OCI-LY3 (cell line): ENCODE measurements around the gene PRSS56.

Experiments
- H2AFZ ChIP-seq: fragments of 200-600, 300-600 bp; shearing (Covaris generic); 2 replicates; pipeline ENCODE4 v1.6.0; 2014; ENCODE audit warnings: antibody characterized with exemption, low read depth, low read length
- H3K27ac ChIP-seq: fragments of 200-600, 300-600 bp; sonication (generic); 2 replicates; pipeline ENCODE4 v1.5.1; 2014; ENCODE audit warnings: mild to moderate bottlenecking, low read length, moderate library complexity, mixed read lengths
- H3K27me3 ChIP-seq: fragments of 200-600, 300-600 bp; sonication (generic); 2 replicates; pipeline ENCODE4 v1.6.1; 2014; ENCODE audit warnings: low read depth, low read length, mixed read lengths
- H3K36me3 ChIP-seq: fragments of 200-600, 300-600 bp; sonication (generic); replicated peaks from 2 replicates; pipeline ENCODE3; 2014; ENCODE audit warnings: low read depth, low read length, mixed read lengths
- H3K4me1 ChIP-seq: fragments of 300-600, 200-600 bp; sonication (generic); 2 replicates; pipeline ENCODE4 v1.6.1; 2014; ENCODE audit warnings: low read length, mixed read lengths
- H3K4me2 ChIP-seq: fragments of 200-600, 300-600 bp; sonication (generic); 2 replicates; pipeline ENCODE4 v1.6.1; 2014; ENCODE audit warnings: low read length, mixed read lengths
- H3K4me3 ChIP-seq: fragments of 300-600, 200-600 bp; sonication (generic); 2 replicates; pipeline ENCODE4 v1.5.1; 2014; ENCODE audit warnings: antibody characterized with exemption, mild to moderate bottlenecking, low read length, moderate library complexity
- H3K79me2 ChIP-seq: fragments of 300-600, 200-600 bp; shearing (Covaris generic); 2 replicates; pipeline ENCODE4 v1.6.1; 2014; ENCODE audit warnings: mild to moderate bottlenecking, low read length, mixed read lengths
- H3K9ac ChIP-seq: fragments of 300-600, 200-600 bp; shearing (Covaris generic); 2 replicates; pipeline ENCODE4 v1.6.0; 2014; ENCODE audit warnings: mild to moderate bottlenecking, low read length, moderate library complexity
- H3K9me3 ChIP-seq: fragments of 200-600, 300-600 bp; shearing (Covaris generic); 2 replicates; pipeline ENCODE4 v1.6.1; 2014; ENCODE audit warnings: low read length, mixed read lengths; ENCODE audit not compliant: insufficient read depth
- H4K20me1 ChIP-seq: fragments of 200-600, 300-600 bp; sonication (generic); 2 replicates; pipeline ENCODE4 v1.6.1; 2016; ENCODE audit warnings: low read length, mixed read lengths; ENCODE audit not compliant: insufficient read depth
- CTCF ChIP-seq: fragments of 200-600, 300-600 bp; sonication (generic); IDR thresholded peaks from 2 replicates; pipeline ENCODE4 v1.5.1; 2014; ENCODE audit warnings: antibody characterized with exemption, low read length, low read depth
- EZH2phosphoT487 ChIP-seq: fragments of 200-600 bp; shearing (Covaris generic); IDR thresholded peaks from 2 replicates; pipeline ENCODE4 v1.6.1; 2018; ENCODE audit warnings: antibody characterized with exemption, mixed run types, low read depth

Gene PRSS56

GRCh38 chr2:232503809-232504323 is 16.3 kb upstream of the PRSS56 start:
- Histone ChIP-seq H3K4me2 (no peak overlapping the region), H3K79me2 (no peaks in the 10 kb centered on the region), H2AFZ (no peak overlapping the region), H4K20me1 (no peaks in the 10 kb centered on the region), H3K4me3 (no peak overlapping the region), H3K9me3 (no peaks in the 10 kb centered on the region), H3K9ac (no peak overlapping the region), H3K27ac (no peak overlapping the region), H3K27me3 (no peaks in the 10 kb centered on the region), H3K4me1 (no peaks in the 10 kb centered on the region), H3K36me3 (no peaks in the 10 kb centered on the region)
- TF ChIP-seq EZH2phosphoT487 (no peak), CTCF (no peak)

GRCh38 chr2:232504438-232504837 is 15.8 kb upstream of the PRSS56 start:
- Histone ChIP-seq H3K36me3 (no peaks in the 10 kb centered on the region), H3K4me2 (no peak overlapping the region), H3K9me3 (no peaks in the 10 kb centered on the region), H3K79me2 (no peaks in the 10 kb centered on the region), H3K4me3 (no peak overlapping the region), H4K20me1 (no peaks in the 10 kb centered on the region), H3K27me3 (no peaks in the 10 kb centered on the region), H2AFZ (no peak overlapping the region), H3K27ac (no peak overlapping the region), H3K9ac (no peak overlapping the region), H3K4me1 (no peaks in the 10 kb centered on the region)
- TF ChIP-seq CTCF (no peak), EZH2phosphoT487 (no peak)

GRCh38 chr2:232505856-232506255 is 14.3 kb upstream of the PRSS56 start:
- Histone ChIP-seq H3K9me3 (no peaks in the 10 kb centered on the region), H3K4me3 (no peak overlapping the region), H3K4me1 (no peaks in the 10 kb centered on the region), H3K9ac (no peak overlapping the region), H3K27ac (no peak overlapping the region), H3K36me3 (no peaks in the 10 kb centered on the region), H3K27me3 (no peaks in the 10 kb centered on the region), H3K4me2 (no peak overlapping the region), H4K20me1 (no peaks in the 10 kb centered on the region), H3K79me2 (no peaks in the 10 kb centered on the region), H2AFZ (no peak overlapping the region)
- TF ChIP-seq CTCF: no peak
- no peak for TF ChIP-seq EZH2phosphoT487

GRCh38 chr2:232506709-232507108 is 13.5 kb upstream of the PRSS56 start:
- H3K27ac ChIP-seq: no peak overlapping the region
- no peaks in the 10 kb centered on the region for H4K20me1 ChIP-seq
- H3K27me3 ChIP-seq: no peaks in the 10 kb centered on the region
- no peaks in the 10 kb centered on the region for H3K36me3 ChIP-seq
- TF ChIP-seq CTCF (no peak), EZH2phosphoT487 (no peak)
- H2AFZ ChIP-seq: no peak overlapping the region
- no peak overlapping the region for H3K9ac ChIP-seq
- H3K9me3 ChIP-seq: no peaks in the 10 kb centered on the region
- no peak overlapping the region for H3K4me3 ChIP-seq
- no peaks in the 10 kb centered on the region for H3K79me2 ChIP-seq
- H3K4me1 ChIP-seq: no peaks in the 10 kb centered on the region
- no peak overlapping the region for H3K4me2 ChIP-seq
